HG03354 (cell line): ENCODE results near the gene DHRS13.
"Not testable (repeated sequence)": the region's sequence is repeated elsewhere in the genome, so short reads cannot be mapped to it uniquely, and the experiment has no call there.

ENCODE experiments used
- ATAC-seq: cut with Tn5 transposase; IDR thresholded peaks from one replicate; pipeline ENCODE4 v1.9.1; 2021; ENCODE audit warnings: mild to moderate bottlenecking; ENCODE audit not compliant: unreplicated experiment, poor library complexity, severe bottlenecking

The DHRS13 gene

GRCh38 chr17:28906706-28907438 lies 4.0 kb upstream of the DHRS13 start:
- no peak for ATAC-seq

GRCh38 chr17:28906276-28906675 lies 3.4 kb upstream of the DHRS13 start:
- ATAC-seq: no peak

DNA sequence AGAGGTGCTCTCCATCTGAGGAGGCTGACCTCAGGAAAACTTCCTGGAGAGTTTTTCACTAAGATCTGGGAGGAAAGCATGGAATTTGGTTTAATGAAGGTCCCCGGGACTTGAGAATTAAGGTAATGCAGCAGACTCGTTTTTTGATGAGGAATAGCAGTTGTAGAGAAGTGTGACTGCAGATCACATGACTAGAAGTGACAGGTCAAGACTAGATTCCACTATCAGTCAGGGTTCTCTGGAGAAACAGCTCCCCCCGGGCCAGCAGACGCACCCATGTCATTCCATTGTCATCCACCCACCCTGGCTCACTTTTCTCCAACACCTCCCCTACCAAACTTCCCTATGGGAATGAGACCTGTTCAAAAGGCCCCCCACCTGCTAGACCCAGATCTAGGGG lies 1.9 kb upstream of the DHRS13 start:
- no peak for ATAC-seq

- not testable (repeated sequence) for ATAC-seq
Observed at GRCh38 chr17:28903546-28903841, 615 bp upstream of the DHRS13 start.

- peak; percentile 46 for ATAC-seq
Observed at GRCh38 chr17:28901866-28902818, 737 bp downstream of the DHRS13 start.

DNA sequence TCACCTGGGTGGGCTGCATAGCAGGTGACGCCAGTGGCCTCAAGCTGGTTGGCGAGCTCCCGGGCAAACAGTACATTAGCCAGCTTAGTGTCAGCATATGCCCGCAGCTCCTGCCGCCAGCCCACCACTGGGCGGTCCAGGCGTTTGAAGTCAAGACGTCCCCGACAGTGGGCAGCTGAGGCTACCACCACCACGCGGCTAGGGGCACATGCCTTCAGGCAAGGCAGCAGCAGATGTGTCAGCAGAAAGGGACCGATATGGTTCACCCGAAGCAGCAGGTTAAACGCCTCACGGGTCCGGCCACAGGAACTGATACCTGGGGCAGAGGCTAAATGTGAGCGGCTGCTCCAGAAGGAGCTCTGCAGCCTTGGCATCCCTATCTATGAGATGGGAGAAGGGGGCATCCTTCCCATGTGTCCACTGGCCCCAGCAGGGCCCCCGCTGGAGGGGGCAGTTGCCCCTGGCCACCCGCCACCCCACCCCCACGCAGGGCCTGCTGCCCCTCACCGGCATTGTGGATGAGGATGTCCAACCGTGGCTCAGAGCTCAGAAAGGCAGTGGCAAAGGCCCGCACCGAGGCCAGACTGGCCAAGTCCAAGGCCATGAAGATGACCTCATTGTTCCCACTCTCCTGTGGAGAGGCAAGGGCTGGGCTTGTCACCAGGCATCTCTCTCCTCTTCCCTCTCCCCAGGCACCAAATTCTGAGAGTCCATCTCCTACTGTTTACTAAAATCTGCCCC lies 1.7 kb downstream of the DHRS13 start:
- ATAC-seq: no peak

GRCh38 chr17:28899212-28899815 lies 3.6 kb downstream of the DHRS13 start:
- ATAC-seq: no peak

DNA sequence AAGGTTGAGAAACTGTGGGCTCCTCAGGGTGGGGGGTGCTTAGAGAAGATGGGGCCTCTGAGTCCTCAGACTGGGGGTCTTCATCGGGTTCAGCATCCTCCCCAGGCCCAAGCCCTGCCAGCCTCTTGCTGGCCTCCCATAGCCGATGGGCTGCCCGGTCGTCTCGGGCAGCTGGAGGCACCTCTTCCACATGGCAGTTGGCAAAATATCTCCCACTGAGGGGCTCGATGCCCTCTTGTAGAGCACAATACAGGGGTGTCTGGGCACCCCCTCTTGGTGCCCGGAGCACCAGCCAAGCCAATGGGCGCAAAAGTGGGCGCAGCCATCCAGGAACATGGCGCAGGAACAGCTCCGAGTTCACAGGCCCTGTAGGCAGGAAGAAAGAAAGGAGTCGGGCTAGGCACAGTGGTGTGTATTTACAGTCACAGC lies 4.3 kb downstream of the DHRS13 start:
- no peak for ATAC-seq

DNA sequence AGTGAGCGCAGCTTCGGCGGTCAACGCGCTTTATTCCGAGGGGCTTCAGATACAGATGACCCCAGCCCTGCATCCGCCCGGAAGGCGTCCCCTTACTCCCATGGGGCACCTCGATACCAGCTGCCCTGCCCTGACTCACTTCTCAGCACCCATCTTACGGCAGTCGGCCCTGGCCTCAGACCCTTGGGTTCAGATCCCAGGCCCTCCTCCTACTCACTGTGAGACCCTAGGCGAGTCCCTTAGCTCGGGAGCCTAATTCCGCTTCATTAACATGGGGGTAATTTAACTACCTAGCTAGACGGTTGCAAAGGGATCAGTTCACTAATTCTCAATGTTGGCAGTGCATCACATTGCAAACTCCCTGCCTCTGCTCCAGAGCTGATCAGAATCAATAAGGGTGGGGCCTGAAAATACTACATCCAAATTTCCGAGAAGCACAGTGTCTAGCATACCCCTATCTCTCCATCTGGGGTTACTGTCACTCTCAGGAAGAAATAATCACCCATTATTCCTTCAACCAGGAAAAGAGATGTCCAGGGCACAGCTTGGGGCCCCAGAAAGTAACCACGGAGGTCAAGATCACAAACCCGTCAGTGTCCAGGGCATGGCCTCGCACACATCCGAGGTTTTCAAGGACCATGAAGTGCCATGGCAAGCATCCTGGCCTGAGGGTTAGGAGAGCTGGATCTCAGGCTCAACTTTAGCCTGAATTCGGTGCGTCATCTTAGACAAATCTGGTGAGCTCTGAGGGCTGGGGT lies 4.9 kb downstream of the DHRS13 start:
- ATAC-seq: no peak

DNA sequence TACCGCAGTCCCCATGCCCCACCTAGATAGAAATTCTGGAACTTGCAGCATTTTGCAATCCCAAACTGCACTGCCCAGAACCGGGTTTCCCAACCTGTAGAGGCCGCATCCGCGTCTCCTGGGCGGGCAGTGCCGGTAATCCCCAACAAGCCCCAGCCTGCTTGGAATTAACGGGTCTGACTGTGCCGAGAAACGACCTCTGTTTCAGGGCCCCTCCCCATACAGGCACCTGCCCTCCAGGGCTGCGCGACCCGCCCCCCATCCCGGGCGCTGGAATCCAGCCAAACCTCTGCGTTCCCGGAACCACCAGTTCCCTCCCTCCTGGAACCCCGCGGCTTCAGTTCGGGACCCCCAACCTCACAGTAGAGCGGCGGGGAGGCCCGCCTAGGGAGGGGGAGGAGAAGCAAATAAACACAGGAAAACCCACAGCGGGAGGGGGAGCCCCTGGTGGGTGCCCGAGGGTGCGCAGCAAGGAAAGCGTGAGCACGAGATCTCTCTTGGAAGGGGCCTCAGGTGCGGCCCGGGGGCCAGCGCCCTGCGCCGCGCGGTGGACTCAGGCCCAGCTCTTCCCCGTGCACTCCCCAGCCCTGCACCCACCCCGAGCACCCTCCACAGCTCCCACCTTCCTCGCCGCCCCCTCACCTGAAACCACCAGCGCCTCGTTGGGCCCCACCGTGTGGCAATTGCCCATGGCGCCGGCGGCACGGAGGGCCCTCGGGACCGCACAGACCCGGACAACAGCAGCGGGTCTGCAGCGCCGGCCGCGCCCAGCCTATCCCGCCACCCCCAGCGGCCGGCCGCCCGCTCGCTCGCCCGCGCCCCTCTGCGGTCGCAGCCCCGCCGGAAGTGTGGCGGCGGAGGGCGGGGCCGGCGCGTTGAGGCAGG lies 5.8 kb downstream of the DHRS13 start, which contains the start of gene FLOT2:
Gene FLOT2, minus strand, starts transcription at position 850 of the 885 bp plus-strand sequence. Its CDS starts 159 bp downstream, at position 691.
- ATAC-seq: no peak

- ATAC-seq: no peak
Observed at GRCh38 chr17:28896491-28896883, 6.4 kb downstream of the DHRS13 start.

GRCh38 chr17:28895794-28896447 lies 7.0 kb downstream of the DHRS13 start:
- no peak for ATAC-seq

DNA sequence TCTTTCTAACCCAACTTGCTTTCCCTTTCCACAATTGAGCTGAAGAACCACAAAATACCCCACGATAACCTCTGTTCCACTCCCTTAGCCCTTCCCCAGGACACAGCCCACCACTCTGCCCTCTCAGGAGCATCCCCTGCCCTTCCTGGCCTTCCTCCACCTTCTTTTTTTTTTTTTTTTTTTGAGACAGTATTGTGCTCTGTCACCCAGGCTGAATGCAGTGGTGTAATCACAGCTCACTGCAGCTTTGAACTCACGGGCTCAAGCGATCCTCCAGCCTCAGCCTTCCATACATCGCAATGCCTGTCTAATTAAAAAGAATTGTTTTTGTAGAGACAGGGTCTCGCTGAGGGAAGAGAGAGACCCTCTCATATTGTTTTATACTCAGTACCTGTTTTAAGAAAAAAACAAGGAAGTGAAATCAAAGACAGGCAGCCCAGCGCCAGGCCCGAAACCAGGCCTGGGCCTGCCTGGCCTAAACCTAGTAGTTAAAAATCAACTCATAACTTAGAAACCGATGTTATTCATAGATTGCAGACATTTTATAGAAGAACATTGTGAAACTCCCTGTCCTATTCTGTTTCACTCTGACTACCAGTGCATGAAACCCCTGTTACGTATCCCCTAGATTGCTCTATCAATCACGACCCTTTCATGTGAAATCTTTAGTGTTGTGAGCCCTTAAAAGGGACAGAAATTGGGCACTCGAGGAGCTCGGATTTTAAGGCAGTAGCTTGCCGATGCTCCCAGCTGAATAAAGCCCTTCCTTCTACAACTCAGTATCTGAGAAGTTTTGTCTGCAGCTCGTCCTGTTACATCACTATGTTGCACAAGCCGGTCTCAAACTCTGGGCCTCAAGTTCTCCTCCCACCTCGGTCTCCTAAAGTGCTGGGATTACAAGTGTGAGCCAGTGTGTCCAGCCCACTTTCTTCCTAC lies 9.4 kb downstream of the DHRS13 start:
- not testable (repeated sequence) for ATAC-seq

DNA sequence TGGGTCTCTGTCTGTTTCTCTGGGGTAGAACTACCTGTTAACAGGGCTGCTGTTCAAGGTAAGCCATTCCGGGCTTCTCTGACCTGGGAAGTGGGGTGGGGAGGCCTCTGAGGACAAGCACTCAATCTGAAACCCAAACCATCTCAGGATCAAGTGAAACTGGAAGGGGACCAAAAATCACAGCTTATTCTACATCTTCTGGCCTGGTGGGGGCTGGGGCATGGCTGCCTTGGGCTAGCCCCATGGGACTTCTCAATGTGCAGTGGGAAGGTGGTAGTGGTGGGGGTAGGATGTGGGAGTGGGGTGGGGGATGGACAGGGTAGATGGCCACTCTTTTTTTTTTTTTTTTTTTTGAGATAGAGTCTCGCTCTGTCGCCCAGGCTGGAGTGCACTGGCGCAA lies 10.9 kb downstream of the DHRS13 start:
- no peak for ATAC-seq

DNA sequence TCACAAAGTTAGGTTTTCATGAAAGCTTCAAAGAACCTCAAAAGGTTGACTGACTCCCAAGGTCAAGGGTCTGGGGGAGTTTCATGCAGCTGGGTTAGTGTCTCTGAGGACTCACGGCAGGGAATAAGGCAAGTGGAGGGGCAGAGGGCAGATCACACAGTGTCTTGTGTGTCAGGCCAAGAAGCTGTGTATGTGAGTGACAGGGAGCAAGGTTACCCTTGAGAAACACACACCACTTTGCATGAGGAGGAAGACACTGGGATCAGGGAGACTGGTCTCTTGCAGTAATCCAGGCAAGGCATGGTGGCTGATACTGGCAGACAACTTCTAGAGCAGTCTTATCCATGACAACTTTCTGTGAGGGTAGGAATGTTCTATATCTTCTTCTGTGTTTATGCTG lies 11.7 kb downstream of the DHRS13 start:
- no peak for ATAC-seq

DNA sequence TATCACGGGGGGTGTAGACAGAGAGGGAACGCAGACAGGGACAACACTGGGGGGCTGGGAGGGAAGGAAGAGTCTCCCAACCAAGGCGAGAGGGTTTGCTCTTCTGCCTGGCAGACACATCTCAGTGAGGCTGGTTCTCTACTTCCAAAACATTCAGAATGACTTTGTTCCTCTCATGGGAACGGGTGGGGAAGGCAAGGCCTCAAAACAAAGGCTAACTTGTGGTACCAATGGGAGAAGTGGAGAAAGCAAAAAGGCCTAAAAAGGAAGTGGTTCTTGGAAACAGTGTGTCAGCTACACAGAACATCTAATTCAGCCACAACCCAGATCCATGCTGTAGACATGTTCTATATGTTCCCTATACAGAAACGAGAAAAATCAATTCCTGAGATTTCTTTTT lies 12.9 kb downstream of the DHRS13 start:
- ATAC-seq: no peak

DNA sequence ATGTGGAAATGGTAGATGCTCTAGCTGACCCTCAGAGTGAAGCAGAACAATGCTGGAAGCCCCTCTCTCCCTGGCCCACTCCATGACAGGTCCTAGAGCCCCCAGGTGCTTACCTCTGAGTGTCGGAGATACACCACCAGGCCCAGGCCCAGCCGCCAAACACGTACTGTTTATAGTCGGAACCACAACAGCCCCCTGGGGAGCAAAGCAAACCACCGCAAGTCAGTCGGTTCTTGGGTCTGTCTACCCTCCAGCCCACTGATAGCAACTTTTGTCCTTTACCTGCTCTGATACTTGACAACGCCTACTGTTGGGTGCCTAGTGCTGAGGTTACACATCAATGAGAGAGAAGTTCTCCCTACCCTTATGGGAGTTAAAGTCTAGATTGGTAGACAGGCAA lies 14.0 kb downstream of the DHRS13 start:
- ATAC-seq: no peak
